Measurements from ENCODE around the gene MTR.

- no peak for TF ChIP-seq CTCF (IDR thresholded peaks at IDR 0.05; ENCODE audit: low read length)
- no peak for TF ChIP-seq EZH2phosphoT487 (IDR thresholded peaks at IDR 0.05; ENCODE audit: low read length)
- no peak for TF ChIP-seq EZH2 (optimal IDR thresholded peaks at IDR 0.05; ENCODE audit: low read depth, low read length)
These were observed 17.4 kb downstream of the MTR start for GRCh38 chr1:236812334-236813030.
